HG02870 (cell line): ENCODE results near the gene RPL19.

ENCODE experiments used
- ATAC-seq: cut with Tn5 transposase; IDR thresholded peaks from one replicate; pipeline ENCODE4 v1.9.1; 2021; ENCODE audit warnings: mild to moderate bottlenecking, moderate library complexity; ENCODE audit not compliant: unreplicated experiment

Gene RPL19

GRCh38 chr17:39196808-39197291 is 3.2 kb upstream of the RPL19 start:
- no peak for ATAC-seq

GRCh38 chr17:39197380-39198185 is 2.5 kb upstream of the RPL19 start, which contains the start of gene CACNB1:
Gene CACNB1, minus strand, starts transcription at chr17:39197669. Its CDS starts 174 bp downstream, at chr17:39197495.
- ATAC-seq = no peak

- ATAC-seq = no peak
These were observed 1.9 kb upstream of the RPL19 start for GRCh38 chr17:39198186-39198566.

GRCh38 chr17:39199820-39200069 is 338 bp upstream of the RPL19 start:
- peak; percentile 47 for ATAC-seq

GRCh38 chr17:39200957-39201510 is 951 bp downstream of the RPL19 start:
- no peak for ATAC-seq

GRCh38 chr17:39204245-39204644 is 4.2 kb downstream of the RPL19 start:
- ATAC-seq = no peak

GRCh38 chr17:39205112-39205526 is 5.0 kb downstream of the RPL19 start:
- no peak for ATAC-seq

GRCh38 chr17:39208136-39208535 is 8.1 kb downstream of the RPL19 start:
- no peak for ATAC-seq

- ATAC-seq = no peak
These were observed 8.8 kb downstream of the RPL19 start for GRCh38 chr17:39208893-39209292.

GRCh38 chr17:39209317-39210092 is 9.4 kb downstream of the RPL19 start:
- no peak for ATAC-seq

- no peak for ATAC-seq
These were observed 10.0 kb downstream of the RPL19 start for GRCh38 chr17:39210093-39210434.

- ATAC-seq = no peak
These were observed 12.2 kb downstream of the RPL19 start for GRCh38 chr17:39212195-39212810.

GRCh38 chr17:39212841-39213480 is 12.9 kb downstream of the RPL19 start:
- ATAC-seq = no peak

- no peak for ATAC-seq
These were observed 13.8 kb downstream of the RPL19 start for GRCh38 chr17:39213852-39214251.

GRCh38 chr17:39217734-39218369 is 17.8 kb downstream of the RPL19 start:
- no peak for ATAC-seq

- ATAC-seq = no peak
These were observed 18.8 kb downstream of the RPL19 start for GRCh38 chr17:39218906-39219305.

- no peak for ATAC-seq
These were observed 19.6 kb downstream of the RPL19 start for GRCh38 chr17:39219647-39220154.

GRCh38 chr17:39221572-39221971 is 21.5 kb downstream of the RPL19 start:
- ATAC-seq = no peak

GRCh38 chr17:39222151-39222550 is 22.1 kb downstream of the RPL19 start:
- ATAC-seq = no peak
